GM18507 (cell line): ENCODE results near the gene OTOL1.
A peak's percentile ranks its signal among the peaks of the same experiment; 100 is the strongest.
"Not testable (repeated sequence)": the region's sequence is repeated elsewhere in the genome, so short reads cannot be mapped to it uniquely, and the experiment has no call there.

Experiments used
- DNase-seq: peaks from one replicate; pipeline ENCODE4 v3.0.0; 2011; ENCODE audit warnings: low read depth; ENCODE audit not compliant: insufficient read length; ENCODE audit errors: extremely low spot score
- FAIRE-seq: peaks from 2 replicates; lab custom pipeline; 2011; peaks lifted over from hg19 to GRCh38; lab: Jason Lieb, UNC

Gene OTOL1

DNA sequence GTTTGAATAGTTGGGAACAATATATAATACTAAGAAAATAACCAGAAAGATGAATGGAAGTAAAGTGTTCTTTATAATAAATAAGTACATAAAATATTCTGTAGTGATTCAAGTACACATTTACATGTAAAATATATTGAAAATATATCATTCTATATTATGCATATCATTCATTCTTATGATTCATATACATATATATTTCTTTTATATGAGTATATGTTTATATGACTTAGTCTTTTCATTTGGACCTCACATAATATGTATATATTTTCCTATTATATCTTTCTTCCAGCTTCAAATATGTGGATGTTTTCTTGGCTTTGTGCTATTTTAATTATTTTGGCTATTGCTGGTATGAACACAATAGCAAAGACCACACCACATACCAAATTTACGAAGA lies at the start of gene OTOL1:
Gene OTOL1, plus strand, starts transcription at position 301 of the 400 bp plus-strand sequence. Its CDS starts 0 bp downstream, at position 301.
- DNase-seq (no peak), FAIRE-seq (no peak)

DNA sequence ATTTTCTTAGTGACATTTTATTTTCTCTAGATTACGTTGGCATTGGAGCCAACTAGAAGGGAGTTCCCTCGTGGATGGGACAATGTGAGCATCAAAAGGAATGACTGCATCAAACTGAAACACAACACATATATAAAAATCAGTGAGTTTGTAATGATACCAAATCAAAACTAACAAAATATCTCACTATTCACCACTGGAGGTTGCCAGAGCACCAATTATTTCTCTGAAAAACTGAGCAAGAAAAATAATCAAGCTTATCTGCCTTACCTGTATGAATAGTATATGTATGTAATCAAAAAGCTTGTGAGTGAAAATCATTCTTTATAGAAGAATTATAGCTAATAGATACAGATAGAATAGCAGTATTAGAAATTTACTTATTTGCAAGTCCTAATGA lies 46.8 kb upstream of the OTOL1 start:
- DNase-seq: no peak
- FAIRE-seq: no peak

DNA sequence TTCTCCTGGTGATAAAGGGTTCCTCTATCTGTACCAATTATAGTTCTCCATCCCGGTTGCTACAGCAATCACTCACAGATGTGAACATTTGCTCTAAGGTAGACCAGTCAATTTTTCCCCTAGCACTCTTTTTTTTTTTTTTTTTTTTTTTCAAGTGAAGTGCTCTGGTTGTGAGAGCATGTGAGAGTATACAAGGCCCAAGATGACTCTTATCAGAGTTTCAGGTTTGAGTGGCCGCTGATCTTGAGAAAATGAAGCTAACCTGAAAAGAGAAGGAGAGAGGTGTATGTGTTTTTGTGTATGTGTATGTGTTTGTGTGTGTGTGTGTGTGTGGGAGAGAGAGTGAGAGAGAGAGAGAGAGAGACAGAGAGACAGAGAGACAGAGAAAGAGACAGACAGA lies 44.4 kb upstream of the OTOL1 start:
- FAIRE-seq: no peak

DNA sequence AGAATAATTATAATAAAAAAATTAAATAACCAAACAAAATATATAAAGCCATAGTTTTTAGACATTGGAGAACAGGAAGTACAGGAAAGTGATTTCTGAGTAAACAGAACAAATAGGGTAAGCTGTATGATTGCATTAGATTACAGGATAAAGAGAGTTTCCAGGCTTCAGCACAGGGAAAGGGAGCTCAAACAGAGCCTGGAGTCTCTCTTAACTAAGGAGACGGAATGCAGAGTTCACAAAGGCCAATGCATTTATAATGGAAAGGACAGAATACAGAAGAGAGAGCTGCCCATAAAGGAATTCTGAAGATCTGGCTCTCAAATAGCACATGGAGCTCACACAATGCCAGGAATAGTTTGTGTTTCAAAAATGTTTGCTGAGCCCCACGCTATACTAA lies 42.0 kb upstream of the OTOL1 start:
- FAIRE-seq (no peak), DNase-seq (no peak)

More for the DNA sequence above, 44.4 kb upstream of the OTOL1 start:
- no peak for DNase-seq

DNA sequence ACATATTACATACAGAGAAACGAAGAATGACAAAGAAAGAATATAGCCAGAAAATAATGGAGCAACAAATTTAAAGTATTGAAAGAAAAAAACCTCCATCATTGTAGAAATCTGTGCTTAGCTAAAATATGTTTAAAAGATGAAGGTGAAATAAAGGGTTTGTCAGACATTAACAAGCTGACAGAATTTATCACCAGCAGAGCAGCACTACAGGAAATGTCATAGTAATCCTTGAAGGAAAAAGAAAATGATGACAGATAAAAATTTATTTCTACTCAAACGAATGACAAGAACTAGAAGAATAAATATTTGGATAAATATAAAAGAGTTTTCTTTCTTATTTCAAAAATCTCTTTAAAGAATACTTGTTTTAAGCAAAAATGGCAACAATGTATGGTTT lies 40.6 kb upstream of the OTOL1 start:
- FAIRE-seq (no peak), DNase-seq (no peak)

DNA sequence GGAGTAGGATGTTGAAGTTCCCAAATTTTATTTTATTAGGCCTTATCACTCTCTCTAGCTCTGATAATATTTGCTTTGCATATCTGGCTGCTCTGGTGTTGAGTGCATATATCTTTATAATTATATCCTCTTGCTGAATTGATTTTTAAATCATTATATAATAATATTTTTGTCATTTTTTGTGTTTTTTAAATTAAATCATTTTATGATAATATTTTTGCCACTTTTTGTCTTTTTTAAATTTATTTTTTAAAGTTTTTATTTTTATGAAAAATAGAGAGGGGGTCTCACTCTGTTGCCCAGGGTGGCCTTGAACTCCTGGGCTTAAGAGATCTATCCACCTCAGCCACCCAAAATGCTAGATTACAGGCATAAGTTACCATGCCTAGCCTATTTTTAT lies 34.5 kb upstream of the OTOL1 start:
- FAIRE-seq (no peak), DNase-seq (no peak)

DNA sequence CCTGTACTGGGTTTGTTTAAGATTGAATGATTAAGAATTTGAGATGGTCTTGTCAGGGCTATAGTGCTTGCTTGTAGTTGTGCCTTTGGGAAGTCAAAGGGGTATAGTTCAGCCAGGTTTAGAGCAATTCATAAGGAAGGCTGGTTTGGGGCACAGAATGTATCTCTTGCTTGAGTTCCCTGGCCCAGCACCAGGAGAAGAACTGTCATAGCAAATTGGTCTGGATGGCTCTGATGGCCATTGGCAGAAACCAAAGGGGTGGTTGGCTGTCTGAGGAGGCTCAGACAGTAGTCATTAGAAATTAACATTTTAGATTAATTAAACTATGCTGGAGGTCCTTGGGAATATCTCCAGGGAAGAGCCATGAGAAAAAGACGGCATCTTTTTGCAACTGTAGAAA lies 25.4 kb upstream of the OTOL1 start:
- FAIRE-seq: no peak
- DNase-seq: no peak

DNA sequence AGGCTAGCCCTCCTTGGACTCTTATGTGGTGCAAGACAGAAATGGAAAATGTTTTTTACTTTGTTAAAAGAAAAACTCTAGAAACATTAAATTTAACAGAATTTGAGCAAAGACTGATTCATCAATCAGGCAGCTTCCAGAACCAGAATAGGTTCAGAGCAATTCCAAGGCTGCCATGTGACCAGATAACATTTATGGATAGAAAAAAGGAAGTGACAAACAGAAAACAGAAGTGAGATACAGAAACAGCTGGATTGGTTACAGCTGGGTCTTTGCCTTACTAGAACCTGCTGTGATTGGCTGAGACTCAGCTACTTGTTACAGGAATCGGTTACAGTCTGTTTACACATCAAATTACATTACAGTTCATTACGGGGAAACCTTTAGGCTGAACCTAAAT lies 22.5 kb upstream of the OTOL1 start:
- DNase-seq (no peak), FAIRE-seq (no peak)

DNA sequence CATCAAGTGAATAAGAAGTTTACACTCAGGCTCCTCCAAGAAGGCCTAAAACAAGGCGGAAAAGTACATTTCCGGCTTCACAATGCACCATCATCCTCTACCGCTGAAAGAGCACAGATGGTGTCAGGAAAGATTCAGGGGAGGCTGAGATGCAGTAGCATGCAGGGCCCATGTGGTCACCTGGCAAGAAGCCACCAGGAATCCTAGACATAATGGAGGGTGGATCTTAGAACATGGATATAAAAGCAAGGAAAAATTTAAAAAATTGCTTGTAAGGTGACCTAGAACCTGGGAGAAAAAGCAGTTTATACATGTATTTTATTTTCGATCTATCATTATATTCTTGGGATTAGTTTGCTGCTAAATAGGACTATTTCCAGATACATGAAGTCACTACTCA lies 21.9 kb upstream of the OTOL1 start:
- FAIRE-seq: no peak
- no peak for DNase-seq

DNA sequence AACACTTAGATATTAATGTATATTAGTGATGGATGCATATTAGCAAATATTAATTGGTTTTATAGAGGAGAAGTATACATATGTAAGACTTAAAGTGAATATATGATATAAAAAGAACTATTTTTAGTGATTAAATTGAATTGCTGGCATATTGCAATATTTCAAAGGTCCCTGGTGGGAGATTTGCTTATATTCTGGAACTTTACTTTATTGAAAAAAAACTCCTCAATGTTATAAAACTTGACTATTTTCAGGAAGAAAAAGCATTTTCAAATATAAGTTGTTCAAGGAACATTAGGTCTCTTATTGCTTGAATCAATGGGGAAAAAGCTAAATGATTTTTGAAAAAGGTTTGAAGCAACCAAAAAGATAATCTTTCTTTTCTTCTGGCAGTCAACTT lies 21.4 kb upstream of the OTOL1 start:
- FAIRE-seq (no peak), DNase-seq (no peak)

DNA sequence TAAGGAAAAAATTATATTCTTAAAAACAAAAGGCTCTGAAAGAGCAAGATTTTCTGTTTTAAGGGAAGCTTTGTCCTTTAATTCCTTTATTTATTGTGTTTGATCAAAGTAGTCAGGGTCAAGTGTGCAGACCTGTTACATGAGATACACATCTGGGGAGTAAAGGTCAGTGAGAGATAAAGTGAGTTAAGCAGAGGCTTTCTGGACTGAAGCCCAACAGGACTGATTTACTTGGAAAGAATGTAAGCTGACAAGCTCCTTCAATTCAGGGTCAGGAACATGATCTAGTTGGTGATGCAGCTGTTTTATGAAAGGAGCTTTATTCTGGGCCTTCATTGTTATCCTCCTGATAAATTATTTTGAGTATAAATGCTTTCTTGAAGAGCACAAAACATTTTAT lies 20.7 kb upstream of the OTOL1 start:
- FAIRE-seq (no peak), DNase-seq (no peak)

DNA sequence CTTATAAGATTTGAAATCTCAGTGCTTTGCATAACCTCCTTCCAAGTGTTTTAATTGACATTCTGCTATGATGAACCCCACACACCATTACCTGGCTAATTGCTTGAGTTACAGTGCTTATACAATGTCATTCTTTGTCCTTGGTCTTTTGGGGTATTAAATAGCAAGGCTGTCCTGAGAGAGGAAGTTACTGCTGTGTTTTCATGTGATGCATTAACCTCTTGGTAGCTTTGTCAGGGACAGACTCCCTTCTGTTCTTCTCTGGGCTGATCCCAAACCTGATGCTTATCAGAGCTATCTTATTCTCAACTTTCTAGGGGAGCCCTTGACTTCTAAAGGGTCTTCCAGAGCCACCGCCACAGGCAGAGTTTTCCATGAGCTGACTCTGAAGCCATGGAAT lies 12.4 kb upstream of the OTOL1 start:
- FAIRE-seq: no peak
- no peak for DNase-seq

DNA sequence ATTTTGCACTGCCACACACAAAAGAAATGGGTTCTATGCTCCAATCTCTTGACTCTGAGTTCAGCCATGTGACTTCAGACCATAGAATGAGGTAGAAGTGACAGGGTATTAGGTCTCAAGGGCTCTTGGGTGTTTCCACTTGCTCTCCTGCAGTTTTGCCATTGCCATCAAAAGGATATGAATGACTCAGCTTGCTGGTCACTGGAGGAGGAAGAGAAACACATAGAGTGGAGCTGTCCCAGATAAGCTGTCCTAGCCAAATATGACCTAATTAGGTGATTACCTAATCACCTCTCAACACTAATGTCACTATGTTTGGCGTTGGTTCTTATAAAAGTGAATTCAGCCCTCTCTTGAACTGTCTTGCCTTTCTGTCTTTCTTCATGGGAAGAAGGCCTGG lies 8.3 kb upstream of the OTOL1 start:
- FAIRE-seq: peak; percentile 83
- DNase-seq: not testable (repeated sequence)

DNA sequence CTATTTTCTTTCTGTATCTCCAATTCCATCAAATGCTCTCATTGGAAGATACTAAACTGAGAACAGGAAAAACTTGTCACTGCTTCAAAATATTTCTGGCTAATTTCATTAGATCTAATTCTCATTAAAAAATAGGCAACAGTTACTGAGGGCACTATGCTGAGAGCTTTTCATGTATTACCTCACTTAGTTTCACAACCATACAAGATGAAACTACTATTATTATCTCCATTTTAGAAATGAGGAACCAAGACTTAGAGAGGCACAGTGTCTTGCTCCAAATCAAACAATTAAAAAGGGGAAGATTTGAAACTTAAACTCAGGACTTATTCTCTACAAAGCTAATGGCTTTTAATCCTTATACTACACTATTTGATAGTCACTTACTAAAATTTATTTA lies 7.2 kb upstream of the OTOL1 start:
- DNase-seq (no peak), FAIRE-seq (no peak)

DNA sequence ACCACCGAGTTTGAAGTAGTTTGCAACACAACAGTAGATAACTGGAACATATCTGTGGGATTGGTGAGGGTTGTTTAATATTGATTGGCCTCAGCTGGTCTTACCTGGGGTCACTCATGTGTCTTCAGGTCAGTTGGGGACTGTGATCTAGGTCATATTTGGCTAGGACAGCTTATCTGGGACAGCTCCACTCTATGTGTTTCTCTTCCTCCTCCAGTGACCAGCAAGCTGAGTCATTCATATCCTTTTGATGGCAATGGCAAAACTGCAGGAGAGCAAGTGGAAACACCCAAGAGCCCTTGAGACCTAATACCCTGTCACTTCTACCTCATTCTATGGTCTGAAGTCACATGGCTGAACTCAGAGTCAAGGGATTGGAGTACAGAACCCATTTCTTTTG lies 5.8 kb upstream of the OTOL1 start:
- peak; percentile 73 for FAIRE-seq
- DNase-seq: not testable (repeated sequence)

DNA sequence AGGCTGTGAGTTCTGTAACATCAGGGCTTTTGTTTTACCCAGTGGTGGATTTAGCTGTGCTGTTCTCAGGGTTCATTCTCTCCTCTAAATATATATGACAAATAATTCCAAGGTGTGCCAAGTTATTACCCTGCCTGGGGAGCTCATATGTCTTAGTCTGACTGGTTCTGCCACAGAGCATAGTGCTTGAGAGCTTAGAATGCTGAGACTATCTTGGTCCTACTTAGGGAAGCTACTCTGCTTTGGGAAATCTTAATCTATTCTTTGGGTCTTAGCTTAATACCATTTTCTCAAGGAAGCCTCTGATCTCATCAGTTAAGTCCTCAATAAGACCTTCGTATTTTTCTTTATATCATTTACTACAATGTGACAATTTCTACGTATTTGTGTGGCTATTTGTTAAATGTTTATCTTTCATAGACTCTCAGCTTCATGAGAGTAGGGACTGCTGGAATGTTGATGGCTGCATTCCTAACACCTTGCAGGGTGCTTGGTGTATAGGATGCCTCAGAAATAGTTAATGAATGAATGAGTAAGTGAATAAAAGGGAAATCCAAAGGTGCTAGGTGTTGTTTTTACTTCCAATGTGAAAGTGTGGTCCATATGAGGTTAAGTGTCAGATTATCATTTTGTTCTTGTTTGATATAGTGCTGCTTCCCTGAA lies 1.8 kb downstream of the OTOL1 start:
- DNase-seq (no peak), FAIRE-seq (no peak)

DNA sequence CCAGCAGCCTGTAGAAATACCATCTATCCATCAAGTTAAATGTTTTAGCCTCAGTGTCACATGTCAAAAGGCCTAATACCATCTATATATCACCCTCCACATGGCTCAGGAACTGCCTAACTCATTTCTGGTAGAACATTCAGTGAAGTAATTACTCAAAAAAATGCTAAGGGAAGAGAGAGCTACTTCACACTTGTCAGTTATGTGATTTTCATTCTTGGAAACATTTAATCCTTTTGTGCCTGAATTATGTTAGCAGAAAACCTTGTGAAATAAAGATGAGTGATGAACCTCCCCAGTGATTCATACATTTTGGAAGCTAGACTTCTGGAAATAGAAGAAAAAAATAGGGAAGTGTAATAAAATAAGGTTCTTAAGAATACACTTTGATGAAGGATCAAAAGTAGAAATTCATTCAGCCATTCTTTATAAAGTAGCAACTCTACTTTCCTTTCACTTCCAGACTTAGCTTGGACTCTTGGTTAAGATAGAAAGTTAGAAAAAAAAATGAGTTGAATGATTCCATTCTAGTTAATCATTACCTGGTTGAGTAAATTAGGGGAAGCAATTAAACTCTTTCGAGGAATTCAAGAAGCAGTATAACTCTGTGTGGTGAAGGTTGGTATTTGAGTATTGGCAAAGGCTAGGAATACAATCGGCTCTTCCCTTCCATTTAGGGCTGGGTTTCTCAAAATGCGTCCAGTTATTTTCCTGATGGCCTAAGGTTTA lies 3.6 kb downstream of the OTOL1 start:
- FAIRE-seq: no peak
- no peak for DNase-seq

DNA sequence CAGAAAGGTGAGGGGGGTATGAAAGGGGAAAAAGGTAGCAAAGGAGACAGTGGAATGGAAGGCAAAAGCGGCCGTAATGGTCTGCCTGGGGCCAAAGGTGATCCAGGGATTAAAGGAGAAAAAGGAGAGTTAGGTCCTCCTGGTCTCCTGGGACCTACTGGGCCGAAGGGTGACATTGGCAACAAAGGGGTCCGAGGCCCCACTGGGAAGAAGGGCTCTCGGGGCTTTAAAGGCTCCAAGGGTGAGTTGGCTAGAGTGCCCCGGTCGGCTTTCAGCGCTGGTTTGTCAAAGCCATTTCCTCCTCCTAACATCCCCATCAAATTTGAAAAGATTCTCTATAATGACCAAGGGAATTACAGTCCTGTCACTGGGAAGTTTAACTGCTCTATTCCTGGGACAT lies 6.7 kb downstream of the OTOL1 start:
- FAIRE-seq (no peak), DNase-seq (no peak)

DNA sequence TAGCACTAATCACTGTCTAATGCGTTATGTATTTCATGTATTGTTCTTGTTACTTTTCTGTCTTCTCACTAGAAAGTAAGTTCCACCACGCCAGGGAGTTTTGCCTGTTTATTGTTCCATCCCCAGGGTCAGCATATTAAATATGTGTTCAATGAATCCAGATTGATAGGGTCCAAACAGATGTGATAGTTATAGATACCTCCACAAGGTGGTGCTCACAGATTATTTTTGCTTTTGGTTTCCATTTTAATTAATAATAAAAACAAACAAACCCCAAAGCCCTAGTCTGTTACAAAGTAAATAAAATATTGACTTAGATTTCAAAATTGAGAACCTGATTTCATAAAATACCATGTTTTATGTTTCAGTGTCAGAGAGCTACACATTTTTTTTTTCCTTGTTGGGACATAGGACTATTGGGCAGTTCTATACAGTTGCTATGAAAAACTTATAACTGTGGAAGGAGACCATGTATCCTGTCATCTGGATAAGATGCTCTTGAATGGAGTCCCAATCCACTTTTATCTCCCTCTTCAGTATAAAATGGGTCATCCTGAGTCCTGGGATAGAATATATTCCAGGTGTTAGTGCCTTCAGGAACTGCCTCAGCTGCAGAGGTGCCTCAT lies 12.4 kb downstream of the OTOL1 start:
- no peak for FAIRE-seq
- DNase-seq: no peak

DNA sequence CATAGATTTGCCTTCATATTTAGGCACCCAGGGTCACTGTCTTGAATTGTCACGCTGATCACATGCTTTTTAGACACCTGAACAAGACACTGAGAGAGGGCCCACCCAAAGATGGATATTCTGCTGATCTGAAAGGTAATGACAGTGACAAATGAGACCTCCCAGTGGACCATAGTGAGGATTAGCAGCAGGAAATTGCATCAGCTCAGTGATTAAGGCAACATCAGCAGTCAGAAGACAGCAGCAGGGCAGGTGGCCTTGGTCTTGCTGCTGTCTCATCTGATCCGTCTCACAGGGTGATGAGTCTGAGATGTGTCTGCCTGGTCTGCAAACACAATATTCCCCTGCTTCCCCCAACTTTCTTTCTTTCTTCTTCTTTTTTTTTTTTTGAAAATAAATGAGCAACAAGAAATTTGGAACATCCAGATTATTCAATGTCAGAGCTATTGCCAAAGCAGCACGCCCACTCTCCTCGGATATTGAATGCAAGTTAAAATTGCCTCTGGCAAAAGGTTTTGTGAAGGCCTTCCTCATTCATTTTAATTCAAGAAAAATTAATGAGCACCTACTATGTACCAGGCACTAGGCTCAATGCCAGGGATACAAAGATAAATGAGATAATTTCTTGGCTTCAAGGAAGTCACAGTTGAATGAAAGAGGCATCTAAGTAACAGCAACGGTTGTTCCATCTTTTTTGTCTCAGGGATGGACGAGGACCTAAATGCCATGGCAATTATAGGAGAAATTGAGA lies 14.1 kb downstream of the OTOL1 start:
- FAIRE-seq (no peak), DNase-seq (no peak)
